NCI-H1694 (cell line): ENCODE data around the gene KCNJ15.
A peak's percentile ranks its signal among the peaks of the same experiment; 100 is the strongest.
"Not testable (repeated sequence)": the region's sequence is repeated elsewhere in the genome, so short reads cannot be mapped to it uniquely, and the experiment has no call there.

Source experiments
- DNase-seq: peaks from one replicate; lab custom pipeline; 2025; lab: John Stamatoyannopoulos, UW

The KCNJ15 gene

GRCh38 chr21:38256599-38257302 lies at the start of gene KCNJ15:
KCNJ15 (plus strand) TSS chr21:38256991; CDS start chr21:38299262, 42,271 bp downstream.
- no peak for DNase-seq

GRCh38 chr21:38208118-38208517 lies 48.7 kb upstream of the KCNJ15 start:
- no peak for DNase-seq

DNA sequence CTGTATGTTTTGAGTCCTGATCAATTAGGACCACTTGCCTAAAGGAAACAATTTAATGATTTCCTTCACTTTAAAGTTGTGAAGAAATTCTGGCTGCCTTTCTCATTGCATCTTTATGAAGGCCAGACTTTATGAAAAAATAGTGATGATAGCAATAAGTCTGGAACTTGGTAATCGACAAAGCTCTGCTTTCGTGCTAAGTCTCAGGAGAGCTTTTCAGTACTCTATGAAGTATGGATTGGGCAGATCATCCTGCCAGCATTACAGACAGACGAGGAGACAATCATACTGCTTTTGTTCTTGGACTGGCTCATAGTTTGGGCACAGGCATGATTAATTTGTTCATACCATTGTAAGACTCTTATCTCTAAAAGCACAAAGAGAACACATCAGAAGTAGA lies 45.5 kb upstream of the KCNJ15 start:
- DNase-seq: no peak

DNA sequence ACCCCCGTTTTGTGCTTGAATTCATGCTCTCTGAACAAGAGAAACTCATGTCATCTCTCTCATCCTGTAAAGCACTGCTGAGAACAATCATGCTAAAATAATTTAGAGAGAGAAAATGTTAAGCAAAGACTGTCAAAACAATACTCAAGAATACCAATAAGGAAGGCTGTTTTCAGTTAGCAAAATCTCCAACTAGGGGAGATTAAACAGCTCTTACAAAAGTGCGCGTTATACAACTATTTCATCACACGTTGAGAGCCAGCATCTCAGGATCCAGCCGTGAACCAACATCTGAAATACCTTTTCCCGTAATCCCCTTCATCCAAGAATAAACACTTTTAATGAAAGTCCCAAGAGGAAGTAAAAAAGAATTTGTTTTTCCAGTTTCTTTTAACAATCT lies 44.1 kb upstream of the KCNJ15 start:
- no peak for DNase-seq

GRCh38 chr21:38219049-38219628 lies 37.7 kb upstream of the KCNJ15 start:
- DNase-seq: peak; percentile 62

- DNase-seq: no peak
Observed at GRCh38 chr21:38220270-38220737, 36.5 kb upstream of the KCNJ15 start.

GRCh38 chr21:38221594-38221993 lies 35.2 kb upstream of the KCNJ15 start:
- DNase-seq: no peak

DNA sequence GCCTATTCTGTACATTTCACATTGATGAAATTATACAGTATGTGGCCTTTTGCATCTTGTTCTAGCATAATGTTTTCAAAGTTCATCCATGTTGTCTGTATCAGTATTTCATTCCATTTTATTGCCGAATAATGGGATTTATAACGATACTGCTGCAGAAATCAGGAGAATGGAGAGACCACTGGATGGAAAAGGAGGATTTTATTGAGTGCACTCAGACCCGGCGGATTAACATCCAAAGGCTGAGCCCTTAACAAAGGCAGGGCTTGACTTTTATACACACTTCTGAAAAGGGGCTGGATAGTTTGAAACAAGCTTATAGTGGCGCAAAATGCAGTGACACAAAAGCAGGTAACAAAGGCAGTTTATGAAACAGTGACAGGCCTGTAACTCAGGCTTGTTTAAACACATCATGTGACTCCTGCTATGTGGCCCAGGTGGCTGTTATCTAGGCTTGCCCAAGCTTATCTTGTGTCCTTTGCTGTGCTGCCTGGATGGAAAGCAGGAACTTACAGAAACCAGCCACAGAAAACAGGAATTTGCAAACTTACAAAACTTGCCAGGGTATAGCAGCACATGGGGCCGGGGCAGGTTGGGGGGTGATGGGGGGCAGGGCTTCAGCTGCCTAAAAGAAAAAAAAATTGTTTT lies 32.8 kb upstream of the KCNJ15 start:
- no peak for DNase-seq

DNA sequence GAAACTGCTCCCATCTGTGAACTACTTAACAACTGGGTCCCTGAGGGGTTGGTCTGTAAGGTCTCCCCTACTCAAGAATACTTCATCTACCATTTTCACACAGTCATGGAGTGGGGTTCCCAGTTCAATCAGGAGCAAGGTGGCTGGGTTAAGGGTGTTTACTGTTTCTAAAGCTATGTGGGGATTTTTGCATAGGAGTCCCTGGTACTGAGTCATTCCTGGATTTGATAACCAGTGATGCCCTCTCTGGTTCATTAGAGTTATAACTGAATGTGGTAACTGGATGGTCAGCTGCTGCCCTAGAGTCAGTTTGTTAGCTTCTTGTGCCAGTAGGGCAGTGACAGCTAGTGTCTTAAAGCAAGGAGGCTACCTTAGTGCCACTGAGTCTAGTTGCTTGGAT lies 29.4 kb upstream of the KCNJ15 start:
- DNase-seq: no peak

DNA sequence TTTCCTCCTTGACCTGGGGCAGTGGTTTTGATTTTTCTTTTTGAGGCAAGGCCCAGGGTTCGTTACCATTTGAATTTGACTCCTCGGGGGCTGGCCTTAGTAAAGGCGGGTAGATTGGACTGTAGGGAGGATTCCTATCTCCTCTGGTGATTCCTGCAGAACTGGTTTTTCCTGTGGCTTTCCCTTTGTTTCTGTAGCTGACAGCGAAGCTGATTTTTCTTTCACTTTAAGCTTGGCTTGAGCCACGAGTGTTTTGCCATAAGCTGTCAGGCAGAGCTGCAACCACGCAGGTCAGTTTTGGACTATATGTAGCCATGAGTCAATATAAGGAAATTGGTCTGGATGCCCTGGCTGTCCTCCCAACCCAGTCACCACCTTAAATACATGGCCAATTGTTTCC lies 28.7 kb upstream of the KCNJ15 start:
- DNase-seq: no peak

GRCh38 chr21:38228537-38228936 lies 28.3 kb upstream of the KCNJ15 start:
- no peak for DNase-seq

DNA sequence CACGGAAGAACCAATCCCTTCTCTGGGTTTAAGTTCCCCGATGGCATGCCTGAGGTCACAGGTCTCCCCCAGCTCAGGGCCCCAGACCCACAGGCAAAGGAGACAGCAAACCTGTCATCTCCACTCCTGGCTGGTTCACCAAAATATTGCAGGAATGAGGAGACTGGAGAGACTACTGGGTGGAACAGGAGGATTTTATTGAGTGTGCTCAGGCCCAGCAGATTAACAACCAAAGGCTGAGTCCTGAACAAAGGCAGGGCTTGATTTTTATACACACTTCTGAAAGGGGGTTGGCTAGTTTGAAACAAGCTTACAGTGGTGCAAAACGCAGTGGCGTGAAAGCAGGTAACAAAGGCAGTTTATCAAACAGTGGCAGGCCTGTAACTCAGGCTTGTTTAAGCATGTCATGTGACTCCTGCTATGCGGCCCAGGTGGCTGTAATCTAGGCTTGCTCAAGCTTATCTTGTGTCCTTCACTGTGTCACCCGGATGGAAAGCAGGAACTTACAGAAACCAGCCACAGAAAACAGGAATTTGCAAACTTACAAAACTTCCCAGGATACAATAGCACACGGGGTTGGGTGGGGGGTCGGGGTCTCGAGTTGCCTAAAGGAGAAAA lies 27.4 kb upstream of the KCNJ15 start:
- DNase-seq: no peak

GRCh38 chr21:38234395-38235142 lies 22.2 kb upstream of the KCNJ15 start:
- no peak for DNase-seq

DNA sequence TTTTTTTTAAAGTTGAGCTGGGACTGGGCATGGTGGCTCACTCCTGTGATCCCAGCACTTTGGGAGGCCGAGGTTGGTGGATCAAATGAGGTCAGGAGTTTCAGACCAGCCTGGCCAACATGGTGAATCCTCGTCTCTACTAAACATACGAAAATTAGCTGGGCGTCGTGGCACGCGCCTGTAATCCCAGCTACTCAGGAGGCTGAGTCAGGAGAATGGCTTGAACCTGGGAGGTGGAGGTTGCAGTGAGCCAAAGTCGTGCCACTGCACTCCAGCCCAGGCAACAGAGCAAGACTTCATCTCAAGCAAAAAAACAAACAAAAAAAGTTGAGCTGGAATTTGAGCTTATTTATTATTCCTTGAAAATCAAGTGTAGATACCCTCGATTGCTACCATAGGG lies 21.5 kb upstream of the KCNJ15 start:
- not testable (repeated sequence) for DNase-seq

DNA sequence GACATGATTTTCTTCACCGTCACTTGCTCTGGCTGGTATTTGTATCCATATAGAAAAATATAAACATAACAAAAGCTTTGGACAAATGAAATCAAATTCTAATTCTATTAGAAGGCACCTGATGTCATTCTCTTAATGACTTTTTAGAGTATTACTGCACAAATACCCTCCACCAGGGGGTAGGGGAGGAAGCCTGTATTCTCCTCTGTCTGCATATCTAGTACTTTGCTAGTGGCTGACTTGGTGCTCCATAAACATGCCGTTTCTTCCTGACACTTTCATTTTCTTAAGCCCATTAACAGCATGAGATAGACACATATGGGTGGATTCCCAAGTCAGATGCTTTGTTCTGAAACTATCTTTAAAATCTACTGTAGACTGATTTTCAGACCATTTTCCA lies 20.6 kb upstream of the KCNJ15 start:
- DNase-seq: no peak

DNA sequence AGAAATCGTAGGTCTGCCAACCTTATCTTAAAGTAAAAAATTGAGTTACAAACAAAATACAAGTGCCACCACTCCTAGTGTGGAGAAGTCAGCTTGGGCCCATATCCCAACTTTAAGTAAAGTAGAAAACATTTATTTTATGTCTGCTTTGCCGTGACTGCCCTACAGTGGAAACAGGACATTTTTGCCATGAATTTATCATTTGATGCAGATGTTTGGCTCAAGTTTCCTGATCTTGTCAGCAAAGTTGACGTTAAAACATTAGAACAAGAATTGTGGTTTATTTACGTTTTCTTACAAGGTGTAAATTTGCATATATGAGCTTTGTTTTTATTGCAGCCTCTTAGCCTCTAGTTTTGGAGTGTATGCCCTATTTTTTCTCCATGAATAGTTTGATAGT lies 17.1 kb upstream of the KCNJ15 start:
- DNase-seq: no peak

DNA sequence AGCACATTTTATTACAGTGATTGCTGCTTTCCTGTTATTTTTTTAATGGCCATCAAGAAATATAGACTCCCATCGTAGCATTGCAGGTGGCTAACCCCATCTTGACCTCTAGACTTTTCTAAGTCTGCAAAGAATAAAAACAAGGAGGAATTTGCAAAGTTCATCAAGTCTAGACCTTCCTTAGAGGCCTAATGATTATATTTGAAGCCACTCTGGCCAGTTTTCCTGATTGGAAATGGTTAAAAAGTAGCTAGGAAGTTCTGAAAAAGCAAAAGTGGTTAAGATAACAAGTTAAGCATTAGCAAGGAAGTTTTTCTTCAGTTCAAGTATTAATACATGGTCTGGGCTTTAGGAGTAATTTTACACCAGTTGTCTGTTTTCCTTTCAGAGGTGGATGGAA lies 16.7 kb upstream of the KCNJ15 start:
- DNase-seq: no peak

DNA sequence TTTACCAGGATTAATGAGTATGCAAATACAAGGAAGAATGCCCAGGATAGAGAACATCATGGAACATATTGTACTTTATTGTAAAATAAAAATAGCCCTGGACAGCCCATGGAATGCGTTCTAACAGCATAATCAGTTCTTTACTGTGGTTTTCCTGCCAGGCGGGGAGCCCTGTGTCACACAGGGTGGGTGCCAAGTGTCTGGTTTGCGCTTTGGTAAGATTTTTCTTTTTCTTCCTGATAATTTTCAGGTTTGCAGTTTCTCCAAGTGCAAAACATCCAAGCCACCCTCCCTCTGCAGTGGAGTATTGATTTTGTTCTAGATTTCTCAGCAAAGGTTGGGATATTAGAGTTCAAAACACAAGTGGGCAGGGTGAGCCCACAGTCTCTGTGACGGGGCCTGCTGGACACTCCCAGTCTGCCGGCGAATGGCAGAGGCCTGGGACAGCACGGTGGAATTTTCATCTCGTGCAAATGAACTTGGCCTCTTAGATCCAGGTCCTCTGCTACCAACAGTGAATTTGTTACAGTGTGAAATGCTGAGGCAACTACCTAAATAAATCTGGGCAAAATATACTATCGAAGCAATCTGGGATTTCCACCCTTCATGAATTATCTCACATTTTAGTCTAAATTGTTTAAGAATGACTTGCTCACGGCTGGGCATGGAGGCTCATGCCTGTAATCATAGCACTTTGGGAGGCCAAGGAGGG lies 15.6 kb upstream of the KCNJ15 start:
- DNase-seq: no peak

- DNase-seq: no peak
Observed at GRCh38 chr21:38242061-38242460, 14.7 kb upstream of the KCNJ15 start.

DNA sequence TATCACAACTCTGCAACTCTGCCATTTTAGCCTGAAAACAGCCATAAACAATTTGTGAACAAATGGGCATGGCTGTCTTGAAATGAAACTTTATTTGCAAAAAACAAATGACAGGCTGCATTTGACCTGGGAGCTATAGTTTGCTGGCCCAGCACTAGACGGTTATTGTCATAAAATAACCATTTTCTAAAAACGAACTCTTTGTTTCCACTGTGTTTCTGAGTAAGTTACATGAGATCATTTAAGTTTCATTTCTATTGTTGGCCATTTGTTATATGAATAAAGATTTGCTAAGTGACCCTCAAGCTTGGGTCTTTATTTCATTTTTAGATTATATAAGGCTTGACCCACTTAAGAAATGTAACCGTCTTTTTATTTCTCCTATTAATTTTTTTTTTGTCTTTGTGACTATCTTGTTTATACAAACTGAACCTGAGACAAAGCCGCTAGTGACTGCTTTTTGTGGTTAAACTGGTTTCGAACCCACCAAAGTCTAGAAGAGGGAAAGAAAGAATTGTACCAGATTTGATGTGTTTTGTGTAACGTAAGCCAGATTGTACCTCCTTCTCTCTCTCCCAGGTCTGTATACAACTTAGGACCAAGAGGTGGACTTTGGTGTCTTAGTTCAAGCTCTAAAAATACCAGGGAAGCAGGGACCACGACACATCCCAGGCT lies 12.9 kb upstream of the KCNJ15 start:
- no peak for DNase-seq

DNA sequence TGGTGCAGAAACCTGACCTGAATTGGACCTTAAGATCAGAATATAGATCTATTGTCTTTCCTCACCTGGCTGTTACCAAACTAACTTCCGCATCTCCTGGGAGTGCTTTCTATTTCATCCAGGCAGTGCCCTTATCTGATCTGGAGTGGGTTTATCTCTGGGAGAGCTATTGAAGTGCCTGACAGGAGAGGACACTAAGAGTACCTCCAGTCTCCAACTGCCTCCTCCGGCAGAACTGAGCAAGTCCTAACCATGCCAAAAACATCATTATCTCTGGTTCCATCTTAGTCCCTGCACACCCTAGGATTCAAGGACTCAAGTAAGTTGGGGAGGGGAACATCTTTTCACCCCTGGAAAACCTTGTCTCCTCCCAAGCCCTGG lies 12.4 kb upstream of the KCNJ15 start:
- DNase-seq: no peak
